ENCODE data around the gene MN1.
A peak's percentile ranks its signal among the peaks of the same experiment; 100 is the strongest.
"Not testable (repeated sequence)": the region's sequence is repeated elsewhere in the genome, so short reads cannot be mapped to it uniquely, and the experiment has no call there.

Gene MN1

GRCh38 chr22:27748349-27748748, 53.2 kb downstream of the MN1 start:
- no peak overlapping the region; the same call in 1 of the 2 replicates for H3K4me3 ChIP-seq (ENCODE audit: low read length)
- peak; percentile 54 for DNase-seq (ENCODE audit: low read depth)
- TF ChIP-seq CTCF (conservative IDR thresholded peaks at IDR 0.05; ENCODE audit: low read length), result no peak

- no peak overlapping the region for H3K4me3 ChIP-seq (ENCODE audit: low read length)
- TF ChIP-seq CTCF (conservative IDR thresholded peaks at IDR 0.05; ENCODE audit: low read length), result peak; percentile 63
Measured at GRCh38 chr22:27747396-27748221, 53.9 kb downstream of the MN1 start.

GRCh38 chr22:27746918-27747317, 54.6 kb downstream of the MN1 start:
- TF ChIP-seq CTCF (conservative IDR thresholded peaks at IDR 0.05; ENCODE audit: low read length), result no peak
- DNase-seq (ENCODE audit: low read depth), result no peak
- H3K4me3 ChIP-seq (ENCODE audit: low read length), result no peak overlapping the region

More at GRCh38 chr22:27747396-27748221, 53.9 kb downstream of the MN1 start:
- DNase-seq (ENCODE audit: low read depth), result peak; percentile 84

- no peak for TF ChIP-seq CTCF (conservative IDR thresholded peaks at IDR 0.05; ENCODE audit: low read length)
- DNase-seq (ENCODE audit: low read depth), result no peak
- no peak overlapping the region for H3K4me3 ChIP-seq (ENCODE audit: low read length)
Measured at GRCh38 chr22:27745809-27746208, 55.7 kb downstream of the MN1 start.

- no peak for DNase-seq (ENCODE audit: low read depth)
- TF ChIP-seq CTCF (conservative IDR thresholded peaks at IDR 0.05; ENCODE audit: low read length), result no peak
- H3K4me3 ChIP-seq (ENCODE audit: low read length), result no peak overlapping the region
Measured at GRCh38 chr22:27745154-27745553, 56.4 kb downstream of the MN1 start.

GRCh38 chr22:27744078-27744477, 57.5 kb downstream of the MN1 start:
- DNase-seq (ENCODE audit: low read depth); H3K4me3 ChIP-seq (ENCODE audit: low read length): not testable (repeated sequence)

- DNase-seq (ENCODE audit: low read depth), result no peak
- TF ChIP-seq CTCF (conservative IDR thresholded peaks at IDR 0.05; ENCODE audit: low read length), result no peak
- H3K4me3 ChIP-seq (ENCODE audit: low read length), result no peak overlapping the region
Measured at GRCh38 chr22:27740202-27740748, 61.3 kb downstream of the MN1 start.
